GM11168 (cell line): ENCODE data around the gene ZBTB18.
"Not testable (repeated sequence)": the region's sequence is repeated elsewhere in the genome, so short reads cannot be mapped to it uniquely, and the experiment has no call there.

Experiments
- in situ Hi-C: fragments of 300-500 bp; cut with MboI; formaldehyde crosslinking; loops from one replicate; pipeline ENCODE4 v1.12.0; 2022; ENCODE audit warnings: low sequenced_read_pairs; ENCODE audit not compliant: unreplicated experiment

Gene ZBTB18

GRCh38 chr1:244050835-244051444, at the start of gene ZBTB18:
ZBTB18 (plus strand) TSS chr1:244051283; CDS start chr1:244051432, 149 bp downstream.
- in situ Hi-C loops: no loop called here

DNA sequence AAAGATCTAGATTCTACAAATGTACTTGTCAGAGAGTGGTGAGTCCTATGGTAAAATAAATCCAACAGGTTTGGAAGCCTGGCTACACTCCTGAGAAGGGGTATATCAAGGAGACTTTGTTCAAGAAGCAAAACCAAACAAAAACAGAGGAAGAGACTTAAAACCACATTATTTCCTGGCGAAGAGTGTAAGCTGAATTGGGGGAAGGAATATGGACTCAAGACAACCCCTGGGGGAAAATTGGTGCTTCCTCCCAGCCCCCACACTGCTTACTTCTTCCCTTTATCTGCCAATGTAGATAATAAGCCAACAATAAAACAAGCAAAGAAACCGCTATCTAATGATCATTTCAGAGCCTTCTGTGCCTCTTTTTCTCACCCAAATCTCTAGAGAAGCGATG, 48.4 kb upstream of the ZBTB18 start:
- in situ Hi-C loops: no loop called here

- in situ Hi-C loops: no loop called here
These were observed 45.6 kb upstream of the ZBTB18 start for GRCh38 chr1:244005455-244005854.

- in situ Hi-C loops: no loop called here
These were observed 44.6 kb upstream of the ZBTB18 start for GRCh38 chr1:244006381-244006901.

DNA sequence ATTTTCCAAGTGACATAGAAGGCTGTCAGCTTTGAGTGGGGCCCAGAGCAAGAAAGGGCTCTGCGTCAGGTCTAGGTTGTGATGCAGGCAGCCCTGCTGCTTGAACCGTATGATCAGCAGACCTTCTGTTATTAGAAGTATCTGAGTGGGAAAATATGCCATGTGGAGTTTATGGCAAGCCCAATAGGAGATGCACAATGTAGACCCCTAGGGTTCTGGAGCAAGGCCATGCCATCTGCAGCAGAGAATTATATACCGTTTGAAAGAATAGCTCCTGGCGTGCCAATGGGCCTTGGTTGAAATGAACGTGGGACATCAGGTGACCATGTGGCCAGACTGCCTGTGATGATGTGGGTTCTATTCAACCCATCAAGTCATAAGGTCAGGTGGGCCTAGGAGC, 44.1 kb upstream of the ZBTB18 start:
- in situ Hi-C loops: no loop called here

DNA sequence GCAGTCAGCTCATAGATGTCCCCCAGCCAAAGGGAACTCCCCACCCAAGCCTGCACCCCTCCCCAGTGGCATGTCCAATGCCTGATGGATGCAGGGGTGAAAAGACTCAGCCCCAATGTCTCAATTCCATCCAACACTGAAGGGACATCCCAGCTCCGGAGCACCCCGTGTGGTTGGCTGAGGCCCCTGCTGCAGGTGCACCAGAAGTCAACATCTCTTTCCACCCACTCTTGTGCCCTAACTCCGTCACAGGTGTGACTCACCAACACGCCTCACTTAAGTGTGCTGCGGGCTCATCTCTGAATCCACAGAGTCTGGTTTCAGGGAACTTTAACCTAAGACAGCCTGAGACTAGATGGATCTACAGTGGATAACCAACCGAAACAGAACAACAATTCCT, 40.9 kb upstream of the ZBTB18 start:
- in situ Hi-C loops: no loop called here

DNA sequence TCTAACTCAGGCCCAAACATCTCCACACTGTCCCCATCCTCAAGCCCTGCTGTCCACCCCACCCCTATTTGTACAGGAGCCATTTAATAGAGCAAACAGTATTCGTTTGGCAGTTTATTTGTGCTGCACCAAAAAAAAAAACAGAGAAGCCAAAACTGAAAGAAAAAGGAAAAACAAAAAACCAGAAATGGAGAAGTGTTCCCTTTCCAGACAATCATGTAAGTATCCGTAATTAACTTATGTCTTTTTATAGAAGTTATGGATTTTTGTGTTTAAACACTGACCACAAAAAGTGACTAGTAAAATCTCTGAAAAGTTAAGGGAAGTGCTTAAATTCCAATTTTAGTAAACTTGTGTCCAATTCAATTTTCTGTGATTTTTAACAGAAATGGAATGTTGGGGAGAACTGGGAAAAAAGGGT, 40.4 kb upstream of the ZBTB18 start:
- in situ Hi-C loops: no loop called here

- in situ Hi-C loops: no loop called here
These were observed 39.8 kb upstream of the ZBTB18 start for GRCh38 chr1:244011271-244011670.

DNA sequence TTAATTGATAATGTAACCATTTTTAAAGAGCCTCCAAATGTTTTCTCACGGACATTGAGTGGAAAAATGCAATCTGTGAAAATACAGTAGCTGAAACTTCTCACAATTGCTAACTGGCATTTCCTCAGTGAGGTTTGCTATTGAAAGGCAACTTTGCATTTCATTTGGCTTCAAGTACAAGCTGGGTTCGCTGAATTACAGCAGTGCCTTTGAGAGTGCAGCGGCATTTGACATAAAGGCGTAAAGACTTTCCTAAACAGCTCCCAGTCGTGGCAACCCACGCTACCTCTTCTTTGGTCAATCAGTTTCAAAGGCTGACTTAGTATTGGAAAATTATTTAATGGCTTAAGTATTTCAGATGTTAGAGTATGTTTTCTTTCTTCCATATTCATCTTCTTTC, 39.3 kb upstream of the ZBTB18 start:
- in situ Hi-C loops: no loop called here

DNA sequence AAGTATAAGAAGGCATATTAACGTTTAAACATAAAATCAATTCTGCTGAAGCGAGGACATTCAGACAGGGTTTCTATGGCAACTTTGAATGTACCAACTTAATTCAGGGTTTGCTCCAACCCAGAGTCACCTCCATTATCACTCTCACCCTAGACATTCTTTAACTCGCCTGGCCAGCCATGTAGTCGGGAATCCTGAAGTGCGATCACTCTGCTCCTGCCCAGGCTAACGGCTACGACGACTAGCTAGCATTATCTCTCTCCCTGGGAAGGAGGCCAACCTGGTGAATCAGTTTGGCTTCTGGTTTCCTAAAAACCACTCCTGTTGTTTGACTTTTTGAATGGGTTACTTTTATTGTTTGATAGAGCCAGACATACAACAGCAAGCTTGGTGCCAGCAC, 38.9 kb upstream of the ZBTB18 start:
- in situ Hi-C loops: no loop called here

DNA sequence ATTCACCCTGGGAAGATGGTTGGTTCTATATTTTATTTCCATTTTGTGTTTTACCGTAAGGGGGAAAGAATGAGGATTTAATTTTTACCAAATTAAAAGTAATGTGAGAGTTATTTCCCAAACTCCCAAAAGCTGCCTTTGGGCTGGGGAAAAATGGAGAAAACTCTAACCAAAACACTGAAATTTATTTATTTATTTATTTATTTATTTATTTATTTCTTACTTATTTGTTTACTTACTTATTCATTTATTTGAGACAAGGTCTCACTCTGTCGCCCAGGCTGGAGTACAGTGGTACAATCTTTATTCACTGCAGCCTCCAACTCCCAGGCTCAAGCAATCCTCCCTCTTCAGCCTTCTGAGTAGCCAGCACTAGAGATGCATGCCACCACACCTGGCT, 38.0 kb upstream of the ZBTB18 start:
- in situ Hi-C loops: no loop called here

DNA sequence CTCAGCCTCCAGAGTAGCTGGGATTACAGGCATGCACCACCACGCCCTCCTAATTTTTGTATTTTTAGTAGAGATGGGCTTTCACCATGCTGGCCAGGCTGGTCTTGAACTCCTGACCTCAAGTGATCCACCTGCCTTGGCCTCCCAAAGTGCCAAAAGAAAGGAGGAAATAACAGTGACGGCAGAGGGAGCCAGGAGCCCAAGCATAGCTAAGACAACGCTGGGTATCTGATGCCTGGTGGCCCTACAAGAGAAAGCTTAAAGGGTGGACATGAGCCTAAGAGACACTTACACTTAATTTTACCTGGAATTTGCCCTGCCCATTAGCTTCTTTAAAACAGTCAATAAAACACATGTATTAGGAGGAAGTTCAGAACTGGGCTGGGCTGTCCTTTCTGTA, 36.2 kb upstream of the ZBTB18 start:
- in situ Hi-C loops: not testable (repeated sequence)

GRCh38 chr1:244019982-244020485, 31.0 kb upstream of the ZBTB18 start:
- in situ Hi-C loops: no loop called here

- in situ Hi-C loops: no loop called here
These were observed 29.7 kb upstream of the ZBTB18 start for GRCh38 chr1:244021427-244021826.

- in situ Hi-C loops: no loop called here
These were observed 28.8 kb upstream of the ZBTB18 start for GRCh38 chr1:244022311-244022710.

GRCh38 chr1:244022864-244023440, 28.1 kb upstream of the ZBTB18 start:
- in situ Hi-C loops: no loop called here

DNA sequence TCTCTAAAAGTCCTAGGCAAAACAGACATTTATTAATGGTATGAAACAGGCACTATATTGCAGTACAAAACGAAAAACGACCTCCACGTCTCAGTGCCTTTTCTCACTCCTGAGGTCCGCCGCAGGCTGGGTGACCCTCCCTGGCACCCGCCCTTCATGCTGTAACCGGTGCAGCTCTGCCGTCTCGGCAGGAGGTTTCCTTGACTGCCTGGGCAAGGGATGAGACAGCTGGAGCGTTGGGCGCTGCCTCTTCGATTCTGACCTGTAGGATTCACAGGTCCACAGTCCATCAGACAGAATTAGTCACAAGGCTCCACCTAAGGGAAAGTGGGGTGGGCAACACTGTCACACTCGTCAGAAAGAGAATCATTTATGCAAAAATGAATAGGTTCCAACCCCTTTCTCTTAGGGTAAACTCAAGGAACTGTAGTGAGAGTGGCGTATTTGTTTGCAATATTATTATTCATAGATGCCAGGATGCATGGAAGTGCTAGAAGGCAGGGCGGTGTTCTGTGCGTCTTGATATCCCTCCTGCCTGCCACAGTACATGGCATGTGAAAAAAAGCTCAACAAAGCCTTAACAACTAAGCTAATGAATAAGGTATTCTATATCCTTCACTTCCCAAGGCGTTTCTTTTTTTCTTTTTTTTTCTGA, 23.5 kb upstream of the ZBTB18 start:
- in situ Hi-C loops: no loop called here

DNA sequence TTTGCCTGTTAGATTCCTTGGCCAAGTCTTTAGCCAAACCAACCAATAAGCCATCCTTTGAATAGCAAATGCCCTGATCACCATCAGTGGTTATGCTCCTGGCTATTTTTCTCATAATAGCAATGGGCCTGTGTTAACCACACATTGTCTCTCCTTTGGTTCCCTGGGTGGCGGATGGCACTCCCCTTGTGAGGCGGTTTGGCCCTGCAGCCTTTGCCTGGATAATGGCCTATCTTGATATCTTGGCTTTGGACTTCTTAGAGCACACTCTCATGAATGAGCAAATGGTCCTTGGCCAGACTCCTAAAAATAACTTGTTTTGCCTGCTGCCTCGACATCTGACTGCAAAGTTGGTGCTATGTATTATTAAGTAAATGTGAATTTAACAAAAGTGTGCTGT, 22.4 kb upstream of the ZBTB18 start:
- in situ Hi-C loops: no loop called here

DNA sequence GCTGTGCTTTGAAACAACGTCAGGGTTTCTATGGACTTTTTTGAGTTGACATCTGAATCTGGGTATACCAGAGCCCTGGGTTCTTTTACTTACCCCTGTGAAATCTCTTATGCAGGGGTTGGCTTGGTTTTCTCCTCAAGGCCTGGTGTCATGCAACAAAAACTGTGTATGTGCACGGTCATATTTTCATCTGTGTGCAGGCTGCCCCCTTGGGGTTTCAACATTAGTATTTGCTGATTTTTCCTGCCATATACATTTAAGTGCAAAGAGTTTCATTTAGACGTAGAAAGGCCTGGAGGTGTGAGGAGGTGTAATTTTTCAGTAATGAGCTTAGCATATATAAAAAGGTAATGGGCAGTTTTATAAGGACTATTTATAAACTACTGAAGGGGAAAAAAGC, 22.0 kb upstream of the ZBTB18 start:
- in situ Hi-C loops: no loop called here

GRCh38 chr1:244030481-244031040, 20.5 kb upstream of the ZBTB18 start:
- in situ Hi-C loops: no loop called here

- in situ Hi-C loops: no loop called here
These were observed 15.7 kb upstream of the ZBTB18 start for GRCh38 chr1:244035358-244035757.
